Stimulated activated CD8-positive, alpha-beta memory T cell treated with anti-CD3 and anti-CD28 coated beads, Interleukin-15, amount 100 ng/mL, for 1 hour (primary cell): ENCODE results near the gene CTAGE4.
"Not testable (repeated sequence)": the region's sequence is repeated elsewhere in the genome, so short reads cannot be mapped to it uniquely, and the experiment has no call there.

Source experiments
- DNase-seq: peaks from one replicate; pipeline ENCODE4 v3.0.0-alpha.2; 2020; ENCODE audit warnings: low read depth

Gene CTAGE4

GRCh38 chr7:144218581-144218980 lies 35.3 kb downstream of the CTAGE4 start:
- DNase-seq = not testable (repeated sequence)

- DNase-seq = not testable (repeated sequence)
These were observed 35.9 kb downstream of the CTAGE4 start for GRCh38 chr7:144219149-144219548.

- DNase-seq = not testable (repeated sequence)
These were observed 37.3 kb downstream of the CTAGE4 start for GRCh38 chr7:144220531-144220930.

GRCh38 chr7:144223675-144224074 lies 40.4 kb downstream of the CTAGE4 start:
- DNase-seq = not testable (repeated sequence)

- not testable (repeated sequence) for DNase-seq
These were observed 43.6 kb downstream of the CTAGE4 start for GRCh38 chr7:144226866-144227265.

GRCh38 chr7:144228810-144229209 lies 45.5 kb downstream of the CTAGE4 start:
- DNase-seq = not testable (repeated sequence)

- DNase-seq = not testable (repeated sequence)
These were observed 47.8 kb downstream of the CTAGE4 start for GRCh38 chr7:144231027-144231426.

GRCh38 chr7:144233039-144233438 lies 49.8 kb downstream of the CTAGE4 start:
- DNase-seq = not testable (repeated sequence)
